GM18499 (cell line): ENCODE results near the gene ABCC10.
"Not testable (repeated sequence)": the region's sequence is repeated elsewhere in the genome, so short reads cannot be mapped to it uniquely, and the experiment has no call there.

Experiments
- ATAC-seq: cut with Tn5 transposase; IDR thresholded peaks from one replicate; pipeline ENCODE4 v1.9.1; 2021; ENCODE audit warnings: moderate number of reproducible peaks; ENCODE audit not compliant: insufficient read depth, unreplicated experiment

ABCC10 gene, protein sequence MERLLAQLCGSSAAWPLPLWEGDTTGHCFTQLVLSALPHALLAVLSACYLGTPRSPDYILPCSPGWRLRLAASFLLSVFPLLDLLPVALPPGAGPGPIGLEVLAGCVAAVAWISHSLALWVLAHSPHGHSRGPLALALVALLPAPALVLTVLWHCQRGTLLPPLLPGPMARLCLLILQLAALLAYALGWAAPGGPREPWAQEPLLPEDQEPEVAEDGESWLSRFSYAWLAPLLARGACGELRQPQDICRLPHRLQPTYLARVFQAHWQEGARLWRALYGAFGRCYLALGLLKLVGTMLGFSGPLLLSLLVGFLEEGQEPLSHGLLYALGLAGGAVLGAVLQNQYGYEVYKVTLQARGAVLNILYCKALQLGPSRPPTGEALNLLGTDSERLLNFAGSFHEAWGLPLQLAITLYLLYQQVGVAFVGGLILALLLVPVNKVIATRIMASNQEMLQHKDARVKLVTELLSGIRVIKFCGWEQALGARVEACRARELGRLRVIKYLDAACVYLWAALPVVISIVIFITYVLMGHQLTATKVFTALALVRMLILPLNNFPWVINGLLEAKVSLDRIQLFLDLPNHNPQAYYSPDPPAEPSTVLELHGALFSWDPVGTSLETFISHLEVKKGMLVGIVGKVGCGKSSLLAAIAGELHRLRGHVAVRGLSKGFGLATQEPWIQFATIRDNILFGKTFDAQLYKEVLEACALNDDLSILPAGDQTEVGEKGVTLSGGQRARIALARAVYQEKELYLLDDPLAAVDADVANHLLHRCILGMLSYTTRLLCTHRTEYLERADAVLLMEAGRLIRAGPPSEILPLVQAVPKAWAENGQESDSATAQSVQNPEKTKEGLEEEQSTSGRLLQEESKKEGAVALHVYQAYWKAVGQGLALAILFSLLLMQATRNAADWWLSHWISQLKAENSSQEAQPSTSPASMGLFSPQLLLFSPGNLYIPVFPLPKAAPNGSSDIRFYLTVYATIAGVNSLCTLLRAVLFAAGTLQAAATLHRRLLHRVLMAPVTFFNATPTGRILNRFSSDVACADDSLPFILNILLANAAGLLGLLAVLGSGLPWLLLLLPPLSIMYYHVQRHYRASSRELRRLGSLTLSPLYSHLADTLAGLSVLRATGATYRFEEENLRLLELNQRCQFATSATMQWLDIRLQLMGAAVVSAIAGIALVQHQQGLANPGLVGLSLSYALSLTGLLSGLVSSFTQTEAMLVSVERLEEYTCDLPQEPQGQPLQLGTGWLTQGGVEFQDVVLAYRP (N-terminal part only)

DNA sequence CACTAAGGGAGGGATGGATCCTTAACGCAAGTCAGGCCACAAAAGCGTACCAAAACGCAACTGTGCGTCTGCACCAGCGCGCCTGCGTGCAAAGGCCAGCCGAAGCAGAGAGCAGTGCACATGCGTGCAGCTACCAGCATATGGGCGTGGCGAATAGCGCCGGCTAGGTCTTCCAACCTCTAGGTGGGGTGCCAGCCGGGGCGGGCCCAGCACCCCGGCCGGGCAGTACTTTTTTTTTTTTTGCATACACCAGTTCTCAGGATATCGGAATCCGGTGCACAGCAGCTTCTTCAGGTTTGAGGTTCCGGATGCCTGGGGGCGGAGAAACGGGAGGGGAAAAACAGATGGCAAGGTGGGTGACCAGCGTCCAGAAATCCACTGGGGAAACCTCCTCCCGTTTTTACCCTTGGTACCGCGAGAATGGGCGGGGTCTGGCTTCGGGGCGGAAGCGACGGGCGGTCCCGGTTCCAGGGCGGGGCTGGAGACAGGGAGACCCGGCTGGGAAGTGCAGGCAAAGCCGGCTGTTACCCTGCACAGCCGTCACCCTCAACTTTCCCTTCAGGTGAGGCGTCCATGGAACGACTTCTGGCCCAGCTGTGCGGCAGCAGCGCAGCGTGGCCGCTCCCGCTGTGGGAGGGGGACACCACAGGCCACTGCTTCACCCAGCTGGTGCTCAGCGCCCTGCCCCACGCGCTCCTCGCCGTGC is at the start of gene ABCC10:
TSS of gene ABCC10 (plus strand) at position 136 of the 706 bp plus-strand sequence. CDS start at position 574, 438 bp downstream.
- peak; percentile 64 for ATAC-seq

DNA sequence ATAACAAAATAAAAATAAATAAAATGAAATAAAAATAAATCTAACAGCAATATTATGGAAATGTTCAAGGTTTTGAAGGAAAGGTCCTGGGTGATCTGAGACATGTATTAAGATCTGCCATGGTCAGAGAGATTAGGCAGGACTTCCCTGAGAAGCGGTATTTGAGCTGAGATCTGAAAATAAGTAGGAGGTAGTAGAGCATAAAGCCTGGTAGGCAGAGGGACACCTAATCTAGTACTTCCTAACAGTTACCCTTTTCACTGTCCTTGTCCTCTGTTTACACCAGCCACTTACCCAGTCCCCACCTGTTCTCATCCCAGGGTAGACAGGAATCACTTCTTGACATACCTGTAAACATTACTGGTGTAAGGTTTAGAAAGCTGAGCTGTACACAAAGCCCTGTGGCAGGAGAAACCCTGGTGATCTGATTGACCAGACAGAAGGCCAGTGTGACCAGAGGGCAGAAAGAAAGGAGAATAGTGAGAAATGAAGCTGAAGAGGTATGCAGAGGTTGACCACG is 49.6 kb upstream of the ABCC10 start:
- no peak for ATAC-seq

GRCh38 chr6:43378631-43379030 is 48.7 kb upstream of the ABCC10 start:
- no peak for ATAC-seq

DNA sequence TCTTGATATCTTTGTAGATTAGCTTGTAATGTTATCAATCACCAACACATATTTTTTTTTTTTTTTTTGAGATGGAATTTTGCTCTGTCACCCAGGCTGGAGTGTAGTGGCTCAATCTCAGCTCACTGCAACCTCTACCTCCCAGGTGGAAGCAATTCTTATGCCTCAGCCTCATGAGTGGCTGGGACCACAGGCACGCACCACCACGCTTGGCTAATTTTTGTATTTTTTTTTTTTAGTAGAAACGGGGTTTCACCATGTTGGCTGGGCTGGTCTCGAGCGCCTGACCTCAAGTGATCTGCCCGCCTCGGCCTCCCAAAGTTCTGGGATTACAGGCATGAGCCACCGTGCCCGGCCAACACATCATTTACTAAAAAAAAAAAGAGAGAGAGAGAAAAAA is 46.5 kb upstream of the ABCC10 start:
- not testable (repeated sequence) for ATAC-seq

DNA sequence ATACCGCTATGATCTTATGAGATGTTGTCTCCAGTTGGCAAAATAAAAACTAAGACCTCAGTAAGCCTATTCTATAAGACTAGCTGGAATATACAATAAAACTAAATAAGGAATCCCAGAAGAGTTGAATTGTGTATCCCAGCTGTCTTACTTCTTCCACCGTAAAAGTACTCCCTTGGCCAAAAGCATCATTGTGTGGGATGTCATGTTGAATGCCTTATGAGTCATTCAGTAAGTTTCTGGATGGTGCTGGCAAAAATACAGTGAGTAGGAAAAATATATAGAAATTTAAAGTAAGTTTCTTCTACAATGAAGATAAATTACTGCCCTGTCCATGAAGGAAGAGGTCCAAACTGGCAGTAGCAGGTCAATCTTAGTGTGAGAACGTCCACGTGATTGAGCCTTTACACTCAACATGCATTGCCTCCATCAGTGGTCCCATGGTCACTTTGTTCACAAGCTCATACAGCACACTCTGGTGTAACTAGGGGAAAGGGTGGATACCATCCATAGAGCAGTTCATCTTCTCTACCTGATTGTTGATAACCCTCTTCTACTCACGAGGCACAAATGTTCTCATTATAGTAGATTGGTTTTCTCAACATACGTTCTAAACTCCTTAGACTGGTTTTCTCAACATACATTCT is 44.2 kb upstream of the ABCC10 start:
- ATAC-seq = peak; percentile 10

DNA sequence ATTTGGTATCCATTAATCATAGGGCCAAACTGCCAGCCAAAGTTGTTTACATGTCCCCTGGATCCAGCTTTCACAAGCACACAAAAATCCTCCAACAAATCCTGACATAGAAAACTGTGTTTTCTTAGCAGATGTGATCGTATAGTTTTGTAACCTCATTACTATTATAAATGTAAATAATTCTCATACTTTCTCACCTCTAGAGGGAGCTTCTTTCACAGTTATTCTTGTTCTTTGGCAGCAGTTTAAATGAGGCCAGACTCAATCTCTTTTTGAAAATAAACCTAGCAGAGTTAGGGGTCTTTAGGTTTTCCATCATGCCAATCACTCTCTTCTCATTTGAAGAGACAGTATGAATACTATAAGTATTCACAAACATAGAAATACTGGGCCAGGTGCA is 40.8 kb upstream of the ABCC10 start:
- no peak for ATAC-seq

GRCh38 chr6:43389730-43390295 is 37.5 kb upstream of the ABCC10 start:
- ATAC-seq = no peak

DNA sequence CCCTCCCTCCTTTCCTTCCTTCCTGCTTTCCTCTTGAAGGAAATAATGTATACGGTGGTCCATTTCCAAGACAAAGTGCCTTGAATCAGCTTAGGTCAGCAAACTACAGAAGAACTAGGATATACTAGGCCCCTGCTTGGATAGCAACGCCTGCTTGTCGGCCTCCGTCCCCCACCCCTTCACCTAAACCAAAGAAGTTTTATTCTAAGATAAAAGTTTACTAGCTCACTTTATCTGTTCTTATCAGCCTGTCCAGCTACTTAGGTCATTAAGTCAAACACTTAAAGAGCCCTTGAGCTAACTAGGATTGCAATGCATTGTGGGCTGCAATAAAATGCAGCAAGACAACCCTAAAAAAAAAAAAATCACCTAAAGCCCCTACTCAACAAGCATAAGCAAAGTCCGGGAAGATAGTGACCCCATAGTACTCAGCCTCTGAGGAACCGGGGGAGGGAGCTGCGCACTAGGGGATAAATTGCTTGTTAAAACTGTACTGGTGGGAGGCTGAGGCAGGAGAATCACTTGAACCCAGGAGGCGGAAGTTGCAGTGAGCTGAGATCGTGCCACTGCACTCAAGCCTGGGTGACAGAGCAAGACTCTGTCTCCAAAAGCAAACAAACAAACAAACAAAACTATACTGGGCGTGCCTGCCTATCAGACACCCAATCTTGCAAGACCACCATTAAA is 36.4 kb upstream of the ABCC10 start:
- not testable (repeated sequence) for ATAC-seq

DNA sequence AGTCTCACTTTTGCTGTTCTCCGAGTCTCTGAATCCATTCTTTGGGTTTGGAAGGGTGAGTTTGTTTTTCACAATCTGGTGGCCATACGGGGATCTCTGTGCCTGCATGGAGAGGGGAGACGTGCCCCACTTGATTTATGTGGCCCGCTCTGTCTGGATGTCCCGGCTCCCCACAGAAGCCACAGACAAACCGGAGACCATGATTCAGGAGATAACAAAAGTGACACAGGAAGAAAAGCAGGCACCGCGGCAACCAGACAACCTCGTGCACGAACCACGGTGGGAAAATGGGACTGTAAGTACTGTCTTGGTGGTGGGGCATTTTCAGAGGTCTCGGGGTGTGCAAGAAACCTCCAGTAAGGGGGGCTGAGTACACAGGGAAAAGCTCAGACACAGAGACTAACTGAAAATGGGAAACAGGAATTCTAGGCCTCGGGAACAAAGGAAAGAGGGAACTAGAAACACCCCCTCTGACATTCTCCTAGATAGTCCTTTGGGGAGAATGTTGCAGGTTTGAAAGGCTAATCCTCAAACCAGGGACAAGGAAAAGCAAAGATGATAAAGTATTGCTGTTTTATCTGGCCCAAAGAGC is 35.8 kb upstream of the ABCC10 start:
- no peak for ATAC-seq

DNA sequence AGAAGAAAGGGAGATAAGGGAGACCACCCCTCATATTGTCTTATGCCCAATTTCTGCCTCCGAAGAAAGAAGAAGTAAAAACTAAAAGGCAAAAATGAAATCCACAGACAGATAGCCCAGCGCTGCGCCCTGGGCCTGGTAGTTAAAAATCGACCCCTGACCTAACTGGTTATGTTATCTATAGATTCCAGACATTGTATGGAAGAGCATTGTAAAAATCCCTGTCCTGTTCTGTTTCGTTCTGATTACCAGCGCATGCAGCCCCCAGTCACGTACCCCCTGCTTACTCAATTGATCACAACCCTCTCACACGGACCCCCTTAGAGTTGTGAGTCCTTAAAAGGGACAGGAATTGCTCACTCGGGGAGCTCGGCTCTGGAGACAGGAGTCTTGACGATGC is 34.2 kb upstream of the ABCC10 start:
- ATAC-seq = not testable (repeated sequence)

DNA sequence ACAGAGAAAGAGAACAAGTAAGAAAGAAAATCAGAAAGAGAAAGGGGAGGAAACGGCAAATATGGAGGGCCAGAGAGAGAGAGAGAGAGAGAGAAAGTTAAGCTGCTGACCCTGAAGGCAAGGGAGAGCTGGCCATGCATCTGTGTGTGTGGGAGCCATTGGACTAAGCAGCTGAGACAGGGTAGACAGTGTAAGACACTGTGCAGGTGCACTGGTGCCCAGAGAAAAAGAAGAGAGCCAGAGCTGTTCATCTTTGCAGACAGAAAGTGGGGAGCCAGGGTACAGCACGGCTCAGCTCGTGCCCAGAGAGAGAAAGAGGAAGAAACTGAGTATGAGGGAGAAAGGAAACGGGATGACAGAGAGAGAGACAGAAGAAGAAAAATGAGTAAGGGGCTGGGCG is 33.7 kb upstream of the ABCC10 start:
- ATAC-seq = no peak

- ATAC-seq = no peak
Observed at GRCh38 chr6:43394982-43395381, 32.4 kb upstream of the ABCC10 start.

DNA sequence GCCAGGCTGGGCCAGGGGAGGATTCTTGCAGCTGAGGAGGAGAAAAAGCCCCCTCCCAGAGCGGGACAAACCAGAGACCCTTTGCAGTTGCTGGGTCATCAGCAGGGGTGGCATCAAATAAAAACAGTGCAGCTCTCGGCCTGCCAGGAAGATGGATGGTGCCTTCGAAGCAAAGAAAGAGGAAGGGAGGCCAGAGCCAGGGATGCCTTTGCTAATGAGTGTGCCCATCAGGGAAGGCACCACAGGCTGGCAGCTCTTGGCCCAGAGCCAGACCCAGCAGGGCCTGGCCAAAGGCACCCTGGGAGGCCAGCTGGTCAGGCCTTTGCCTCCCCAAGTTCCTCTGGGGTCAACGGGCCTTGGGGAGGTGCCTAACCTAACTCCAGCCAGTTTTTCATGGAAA is 31.6 kb upstream of the ABCC10 start:
- ATAC-seq = no peak

DNA sequence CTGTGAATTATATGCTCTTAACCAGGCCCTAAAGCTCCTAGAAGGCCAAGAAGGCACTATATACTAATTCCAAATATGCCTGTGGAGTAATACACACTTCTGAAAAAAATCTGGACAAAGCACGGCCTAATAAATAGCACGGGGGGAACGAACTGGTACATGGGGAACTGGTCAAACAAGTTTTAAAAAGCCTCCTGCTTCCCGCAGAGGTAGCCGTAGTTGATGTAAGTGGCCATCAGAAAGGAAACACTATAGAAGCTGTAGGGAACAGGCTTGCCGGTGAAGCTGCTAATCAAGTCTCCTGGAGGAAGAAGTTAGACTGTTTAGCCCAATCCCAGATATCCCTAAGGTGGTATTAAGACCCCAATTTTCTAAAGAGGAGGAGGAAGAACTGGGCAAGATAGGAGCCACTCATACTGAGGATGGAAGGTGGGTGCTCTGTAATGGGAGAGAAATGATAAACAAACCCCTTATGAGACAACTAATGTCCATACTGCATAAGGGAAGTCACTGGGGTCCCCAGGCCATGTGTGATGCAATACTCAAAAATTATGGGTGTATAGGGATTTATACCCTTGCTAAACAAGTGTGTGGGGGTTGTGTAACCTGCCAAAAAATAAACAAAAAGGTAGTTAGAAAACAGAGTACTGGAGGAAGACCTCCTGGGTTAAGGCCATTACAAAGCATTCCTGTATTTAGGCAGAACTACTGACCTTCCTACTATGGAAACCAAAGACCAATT is 30.8 kb upstream of the ABCC10 start:
- no peak for ATAC-seq

- ATAC-seq = no peak
Observed at GRCh38 chr6:43399932-43400487, 27.3 kb upstream of the ABCC10 start.

GRCh38 chr6:43401730-43402129 is 25.6 kb upstream of the ABCC10 start:
- no peak for ATAC-seq

DNA sequence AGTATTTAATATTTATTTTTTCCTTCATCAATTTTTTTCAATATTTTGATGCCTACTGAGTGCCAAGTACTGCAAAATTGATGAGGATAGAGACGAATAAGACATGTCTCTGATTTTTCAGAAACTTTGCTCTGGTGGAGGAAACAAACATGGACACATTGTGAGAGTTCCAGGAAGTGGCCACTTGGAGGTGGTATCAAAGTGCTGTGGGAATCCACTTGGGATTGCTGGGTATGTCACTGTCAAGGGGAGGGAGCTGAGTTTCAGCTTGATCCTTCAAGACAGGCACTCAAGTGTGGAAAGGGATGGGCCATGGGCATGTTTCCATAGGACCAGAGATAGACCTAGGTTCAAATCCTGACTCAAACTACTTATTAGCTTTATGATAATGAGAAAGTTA is 24.5 kb upstream of the ABCC10 start:
- ATAC-seq = no peak
